ENCODE results near the gene PHOSPHO2. TPM values are rescaled to one million over a fixed set of nuclear protein-coding genes. Genes with fewer than 3 reads are reported as not detected.
A peak's percentile ranks its signal among the peaks of the same experiment; 100 is the strongest.
"Not testable (repeated sequence)": the region's sequence is repeated elsewhere in the genome, so short reads cannot be mapped to it uniquely, and the experiment has no call there.

The PHOSPHO2 gene
- total RNA-seq, 3 donors from 2014 or later (not counting 1 experiment from before 2014, with no cell fraction given) = 3.6 to 9.5 (median 5.8) TPM

GRCh38 chr2:169684135-169684565 lies 10.1 kb upstream of the PHOSPHO2 start:
- H3K36me3 ChIP-seq (ENCODE audit: control insufficient read depth, insufficient read depth, low read length) = no peaks in the 10 kb centered on the region
- H3K4me1 Mint-ChIP-seq = peaks cover 13 to 25% of the 10 kb centered on the region in 2 donors
- H3K36me3 Mint-ChIP-seq = no peaks in the 10 kb centered on the region
- no peak for TF ChIP-seq CTCF (IDR thresholded peaks at IDR 0.05)
- DNase-seq (no peak), ATAC-seq (no peak)
- H3K9me3 ChIP-seq (ENCODE audit: control insufficient read depth, insufficient read depth, low read length) = no peaks in the 10 kb centered on the region
- 95% methylated on average over 3 of the region's 3 CpGs for WGBS (ENCODE audit: insufficient coverage)
- no peaks in the 10 kb centered on the region for H3K27me3 ChIP-seq (ENCODE audit: control insufficient read depth, insufficient read depth, low read length)
- H3K27me3 Mint-ChIP-seq (ENCODE audit: low read depth in 2 of 2) = peaks cover 8 to 13% of the 10 kb centered on the region in 2 donors
- peak overlapping the region; percentile 77 for H3K27ac ChIP-seq (ENCODE audit: low read length)
- no peak overlapping the region for H3K4me3 Mint-ChIP-seq
- H3K9me3 Mint-ChIP-seq = no peaks in the 10 kb centered on the region
- intact Hi-C loops (cut with micrococcal nuclease) = no loop called here
- no peak overlapping the region for H3K4me3 ChIP-seq (ENCODE audit: low read length)
- H3K4me1 ChIP-seq (ENCODE audit: control insufficient read depth, insufficient read depth, low read length) = peaks cover 12% of the 10 kb centered on the region
- H3K27ac Mint-ChIP-seq = peak overlapping the region in 1 of 2 donors; percentile 76

GRCh38 chr2:169684712-169685111 lies 9.6 kb upstream of the PHOSPHO2 start:
- peaks cover 12% of the 10 kb centered on the region for H3K4me1 ChIP-seq (ENCODE audit: control insufficient read depth, insufficient read depth, low read length)

GRCh38 chr2:169686825-169687224 lies 7.4 kb upstream of the PHOSPHO2 start:
- intact Hi-C loops (cut with micrococcal nuclease); H3K27me3 ChIP-seq (ENCODE audit: control insufficient read depth, insufficient read depth, low read length); ATAC-seq; H3K36me3 ChIP-seq (ENCODE audit: control insufficient read depth, insufficient read depth, low read length); H3K4me3 Mint-ChIP-seq; H3K27ac ChIP-seq (ENCODE audit: low read length); H3K4me3 ChIP-seq (ENCODE audit: low read length); H3K27ac Mint-ChIP-seq; H3K9me3 Mint-ChIP-seq; H3K9me3 ChIP-seq (ENCODE audit: control insufficient read depth, insufficient read depth, low read length); DNase-seq: not testable (repeated sequence)
- H3K4me1 Mint-ChIP-seq = peaks cover 13 to 25% of the 10 kb centered on the region in 2 donors
- H3K4me1 ChIP-seq (ENCODE audit: control insufficient read depth, insufficient read depth, low read length) = peaks cover 12% of the 10 kb centered on the region
- H3K36me3 Mint-ChIP-seq = peaks cover 13% of the 10 kb centered on the region
- 97% methylated on average over 3 of the region's 4 CpGs for WGBS (ENCODE audit: insufficient coverage)
- peaks cover 17 to 20% of the 10 kb centered on the region in 2 donors for H3K27me3 Mint-ChIP-seq (ENCODE audit: low read depth in 2 of 2)

More at GRCh38 chr2:169684712-169685111, 9.6 kb upstream of the PHOSPHO2 start:
- H3K9me3 ChIP-seq (ENCODE audit: control insufficient read depth, insufficient read depth, low read length); H3K27me3 ChIP-seq (ENCODE audit: control insufficient read depth, insufficient read depth, low read length); H3K4me3 Mint-ChIP-seq; H3K36me3 ChIP-seq (ENCODE audit: control insufficient read depth, insufficient read depth, low read length); H3K9me3 Mint-ChIP-seq; intact Hi-C loops (cut with micrococcal nuclease); DNase-seq; H3K4me3 ChIP-seq (ENCODE audit: low read length); H3K27ac ChIP-seq (ENCODE audit: low read length); H3K27ac Mint-ChIP-seq; H3K36me3 Mint-ChIP-seq; ATAC-seq: not testable (repeated sequence)
- WGBS (ENCODE audit: insufficient coverage) = 100% methylated on average over 1 of the region's 2 CpGs
- Mint-ChIP-seq H3K27me3 (ENCODE audit: low read depth in 2 of 2) (peaks cover 8 to 13% of the 10 kb centered on the region in 2 donors), H3K4me1 (peaks cover 13 to 25% of the 10 kb centered on the region in 2 donors)

- H3K4me3 ChIP-seq (ENCODE audit: low read length); H3K36me3 ChIP-seq (ENCODE audit: control insufficient read depth, insufficient read depth, low read length); H3K27ac ChIP-seq (ENCODE audit: low read length); H3K27me3 ChIP-seq (ENCODE audit: control insufficient read depth, insufficient read depth, low read length); intact Hi-C loops (cut with micrococcal nuclease); DNase-seq; ATAC-seq; H3K27ac Mint-ChIP-seq; H3K9me3 ChIP-seq (ENCODE audit: control insufficient read depth, insufficient read depth, low read length); H3K4me3 Mint-ChIP-seq; H3K4me1 ChIP-seq (ENCODE audit: control insufficient read depth, insufficient read depth, low read length); H3K9me3 Mint-ChIP-seq: not testable (repeated sequence)
- H3K4me1 Mint-ChIP-seq = peaks cover 11 to 16% of the 10 kb centered on the region in 2 donors
- peaks cover 14% of the 10 kb centered on the region for H3K36me3 Mint-ChIP-seq
- peaks cover 23 to 29% of the 10 kb centered on the region in 2 donors for H3K27me3 Mint-ChIP-seq (ENCODE audit: low read depth in 2 of 2)
Measured at GRCh38 chr2:169687943-169688342, 6.3 kb upstream of the PHOSPHO2 start.

GRCh38 chr2:169690958-169691357 lies 3.3 kb upstream of the PHOSPHO2 start:
- DNase-seq = no peak
- Mint-ChIP-seq H3K4me1 (peaks cover 17 to 19% of the 10 kb centered on the region in 2 donors), H3K36me3 (peaks cover 14% of the 10 kb centered on the region), H3K4me3 (no peak overlapping the region), H3K9me3 (peaks cover 3 to 9% of the 10 kb centered on the region in 2 donors), H3K27ac (peak overlapping the region in 1 of 2 donors; percentile 97), H3K27me3 (ENCODE audit: low read depth in 2 of 2) (peaks cover 23 to 29% of the 10 kb centered on the region in 2 donors)
- Histone ChIP-seq H3K4me3 (ENCODE audit: low read length) (no peak overlapping the region), H3K36me3 (ENCODE audit: control insufficient read depth, insufficient read depth, low read length) (no peaks in the 10 kb centered on the region), H3K27me3 (ENCODE audit: control insufficient read depth, insufficient read depth, low read length) (peaks cover 3% of the 10 kb centered on the region), H3K27ac (ENCODE audit: low read length) (no peak overlapping the region), H3K4me1 (ENCODE audit: control insufficient read depth, insufficient read depth, low read length) (peaks cover 11% of the 10 kb centered on the region), H3K9me3 (ENCODE audit: control insufficient read depth, insufficient read depth, low read length) (no peaks in the 10 kb centered on the region)
- no peak for ATAC-seq
- TF ChIP-seq CTCF (IDR thresholded peaks at IDR 0.05) = no peak
- intact Hi-C loops (cut with micrococcal nuclease) = loop anchor here (5.0 to 10.0 kb wide), 3 partner anchors 41 to 134 kb away; partner anchors contain the start of genes KLHL23, METTL5, SSB and UBR3
- WGBS (ENCODE audit: insufficient coverage) = 79% methylated on average over 1 of the region's 1 CpG

Data from natural killer cell (primary cell).